Esophagus muscularis mucosa (tissue), 4 donors: Measurements from ENCODE around the gene CD200R1L.

Experiments used
- EP300 ChIP-seq: sonication (generic); formaldehyde crosslinking; IDR thresholded peaks from one replicate; pipeline ENCODE4 v1.6.1; 2017; ENCODE audit warnings: antibody characterized with exemption
- POLR2A ChIP-seq: fragments of 450-650 bp; IDR thresholded peaks from one replicate; pipeline ENCODE4 v1.6.1; 2017; ENCODE audit warnings: antibody characterized with exemption, moderate library complexity, mild to moderate bottlenecking, low read depth
- POLR2AphosphoS5 ChIP-seq, 2 donors: sonication (generic); formaldehyde crosslinking; IDR thresholded peaks; one replicate each; pipeline ENCODE4 v1.6.1; 2017; ENCODE audit warnings: antibody characterized with exemption in 2 of 2
- TF ChIP-seq, protein P1 (sequence below), 3 experiments: fragments of 200-600 bp in 2 of 3; fragments of 450-650 bp in 1 of 3; sonication (generic) in 2 of 3; IDR thresholded peaks; one replicate each; pipeline ENCODE4 v1.5.1; 2017 to 2019; ENCODE audit warnings: antibody characterized with exemption in 3 of 3, mild to moderate bottlenecking in 2 of 3, moderate library complexity in 1 of 3

DNA sequence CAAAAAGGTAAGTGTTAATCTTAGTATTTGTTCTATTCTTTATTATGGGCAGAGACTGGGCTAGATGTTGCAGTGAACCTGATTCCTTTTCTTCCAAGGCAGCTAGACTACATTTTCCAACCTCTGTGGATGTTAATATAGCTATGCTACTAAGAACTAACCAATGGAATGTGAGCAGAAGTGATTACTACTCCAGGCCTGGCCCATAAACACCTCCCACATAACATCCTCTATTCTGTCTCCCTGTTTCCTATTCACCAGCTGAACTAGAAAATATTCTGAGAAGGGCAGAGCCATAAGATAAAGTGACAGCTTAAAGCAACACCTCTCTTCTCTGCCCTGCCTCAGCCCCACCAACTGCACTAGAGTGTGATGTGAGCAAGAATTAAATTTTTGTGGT, 29.4 kb downstream of the CD200R1L start:
- TF ChIP-seq, protein P1, sequence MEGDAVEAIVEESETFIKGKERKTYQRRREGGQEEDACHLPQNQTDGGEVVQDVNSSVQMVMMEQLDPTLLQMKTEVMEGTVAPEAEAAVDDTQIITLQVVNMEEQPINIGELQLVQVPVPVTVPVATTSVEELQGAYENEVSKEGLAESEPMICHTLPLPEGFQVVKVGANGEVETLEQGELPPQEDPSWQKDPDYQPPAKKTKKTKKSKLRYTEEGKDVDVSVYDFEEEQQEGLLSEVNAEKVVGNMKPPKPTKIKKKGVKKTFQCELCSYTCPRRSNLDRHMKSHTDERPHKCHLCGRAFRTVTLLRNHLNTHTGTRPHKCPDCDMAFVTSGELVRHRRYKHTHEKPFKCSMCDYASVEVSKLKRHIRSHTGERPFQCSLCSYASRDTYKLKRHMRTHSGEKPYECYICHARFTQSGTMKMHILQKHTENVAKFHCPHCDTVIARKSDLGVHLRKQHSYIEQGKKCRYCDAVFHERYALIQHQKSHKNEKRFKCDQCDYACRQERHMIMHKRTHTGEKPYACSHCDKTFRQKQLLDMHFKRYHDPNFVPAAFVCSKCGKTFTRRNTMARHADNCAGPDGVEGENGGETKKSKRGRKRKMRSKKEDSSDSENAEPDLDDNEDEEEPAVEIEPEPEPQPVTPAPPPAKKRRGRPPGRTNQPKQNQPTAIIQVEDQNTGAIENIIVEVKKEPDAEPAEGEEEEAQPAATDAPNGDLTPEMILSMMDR (IDR thresholded peaks at IDR 0.05) = no peak
- no peak for TF ChIP-seq POLR2A
- TF ChIP-seq EP300 = no peak
- no peak for TF ChIP-seq POLR2AphosphoS5 (IDR thresholded peaks at IDR 0.05)
